NCI-H82 treated with DMSO at 0.1 percent for 48 hours (cell line): Measurements from ENCODE around the gene RPS6KA2.

Experiments used
- DNase-seq: peaks from one replicate; lab custom pipeline; 2025; ENCODE audit not compliant: unreplicated experiment; lab: John Stamatoyannopoulos, UW

RPS6KA2 gene

DNA sequence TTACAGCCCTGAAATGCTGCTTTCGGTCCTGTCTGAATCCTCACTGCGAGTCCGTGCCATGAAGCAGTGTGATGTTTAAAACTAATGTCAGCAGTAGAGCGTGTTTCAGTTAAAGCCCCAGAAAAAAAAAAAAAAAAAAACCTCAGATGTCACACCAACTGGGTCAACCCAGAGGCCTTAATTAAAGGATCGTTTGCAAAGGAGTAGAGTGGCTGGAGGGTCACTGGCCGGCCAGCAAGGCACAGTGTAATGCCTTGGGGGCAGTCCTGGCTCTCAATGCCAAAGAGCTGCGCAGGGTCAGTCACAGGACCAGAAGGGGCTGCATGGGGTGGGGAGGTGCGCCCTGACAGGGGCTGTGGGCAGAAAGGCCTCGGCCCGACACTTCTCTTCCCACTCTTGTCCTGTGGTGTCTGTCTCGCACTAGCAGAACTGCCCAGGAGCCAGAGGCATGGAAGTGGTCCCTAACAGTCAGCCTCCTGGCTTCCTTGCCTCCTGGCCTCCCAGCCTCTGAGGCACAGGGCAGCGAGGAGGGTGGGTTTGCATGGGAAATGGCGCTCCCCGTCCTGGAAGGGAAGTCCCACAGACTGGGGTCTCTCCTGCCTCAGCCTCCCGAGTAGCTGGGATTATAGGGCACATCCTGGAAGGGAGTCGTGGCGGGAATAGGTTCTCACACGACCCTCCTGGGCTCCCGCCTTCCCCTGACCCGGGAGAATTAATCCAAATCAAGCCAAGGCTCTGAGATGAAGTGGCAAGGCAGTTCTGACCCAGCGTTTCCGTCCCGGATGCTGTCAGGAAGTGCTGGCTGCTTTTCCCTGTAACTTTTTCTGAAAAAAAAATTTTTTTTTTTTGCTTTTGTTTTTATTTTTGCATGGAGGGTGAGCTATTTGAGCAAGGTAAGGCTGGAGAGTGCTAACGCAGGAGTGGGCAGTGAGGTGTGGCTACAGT is 190.6 kb downstream of the RPS6KA2 start:
- no peak for DNase-seq

GRCh38 chr6:166435574-166435973 is 191.5 kb downstream of the RPS6KA2 start:
- DNase-seq, result no peak

DNA sequence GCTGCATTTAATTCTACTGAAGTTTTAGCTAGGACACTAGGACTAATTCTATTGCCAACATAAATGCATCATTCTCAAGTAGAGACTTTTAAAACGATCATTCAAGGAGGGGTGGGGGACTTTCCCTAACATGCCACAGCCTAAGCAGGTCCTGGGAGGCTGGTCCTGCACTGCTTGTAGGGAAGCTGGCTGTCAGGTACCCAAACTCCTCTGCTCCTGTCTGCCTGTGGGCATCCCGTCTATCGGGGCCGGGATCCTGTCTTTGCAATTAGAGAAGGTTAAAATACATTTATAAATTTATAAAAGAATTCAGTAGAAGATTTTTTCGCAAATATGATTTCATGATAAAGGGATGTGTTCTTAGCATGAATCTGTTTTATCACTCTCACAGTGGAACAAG is 192.7 kb downstream of the RPS6KA2 start:
- no peak for DNase-seq

- peak; percentile 71 for DNase-seq
These were observed 194.0 kb downstream of the RPS6KA2 start for GRCh38 chr6:166433096-166433495.

DNA sequence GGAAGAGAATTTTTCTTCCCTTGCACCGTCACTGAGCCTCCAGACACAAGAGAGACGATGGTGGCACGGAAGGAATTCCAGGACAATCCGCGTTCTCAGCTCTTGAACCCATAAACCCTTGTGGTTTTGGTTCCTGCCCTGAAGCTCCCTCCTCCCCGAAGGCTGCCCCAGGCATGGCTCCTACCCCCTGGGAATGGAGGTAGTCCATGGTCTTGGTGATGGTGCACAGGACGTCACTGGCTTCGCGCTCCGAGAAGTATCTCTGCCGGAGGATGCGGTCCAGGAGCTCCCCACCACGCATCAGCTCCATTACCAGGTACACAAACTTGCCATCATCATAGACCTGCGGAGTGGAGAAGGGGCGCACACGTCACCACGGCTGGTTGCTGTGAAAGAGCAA is 196.8 kb downstream of the RPS6KA2 start:
- DNase-seq, result no peak

DNA sequence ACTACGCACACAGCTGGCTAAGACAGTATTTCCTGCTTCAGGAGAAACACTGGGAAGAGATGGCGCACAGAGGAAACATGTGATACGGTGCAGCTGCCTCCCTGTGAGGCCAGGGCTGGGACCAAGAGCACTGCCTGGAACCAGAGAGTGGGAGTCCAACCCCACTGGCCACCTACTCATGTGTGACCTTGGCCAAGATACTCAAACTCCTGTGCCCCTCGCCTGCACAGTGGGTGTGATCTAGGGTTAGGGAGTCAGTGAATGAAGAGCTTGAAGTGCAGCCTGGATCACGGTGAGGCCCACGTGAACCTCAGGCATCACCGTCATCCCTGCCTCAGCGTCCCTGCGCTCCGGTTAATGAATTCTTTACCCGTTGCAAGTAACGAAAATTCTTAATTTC is 202.6 kb downstream of the RPS6KA2 start:
- no peak for DNase-seq

DNA sequence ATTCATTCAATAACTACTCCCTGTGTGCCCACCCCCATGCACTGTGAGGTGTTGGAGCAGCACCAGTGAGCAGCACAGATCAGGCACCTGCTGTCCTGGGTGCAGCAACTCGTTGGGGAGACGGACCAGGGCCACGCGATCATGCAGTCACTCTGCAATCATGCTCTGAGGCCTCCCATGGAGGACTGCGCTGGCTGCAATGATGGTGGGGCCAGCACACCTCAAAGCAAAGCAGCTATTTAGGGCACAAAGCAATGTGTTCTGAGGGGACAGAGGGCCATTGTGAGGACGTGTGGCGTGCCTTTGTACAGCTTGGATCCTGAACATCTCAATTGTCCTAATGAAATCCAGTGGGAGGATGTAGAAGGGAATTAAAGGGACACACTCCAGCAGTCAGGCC is 203.3 kb downstream of the RPS6KA2 start:
- DNase-seq, result no peak

DNA sequence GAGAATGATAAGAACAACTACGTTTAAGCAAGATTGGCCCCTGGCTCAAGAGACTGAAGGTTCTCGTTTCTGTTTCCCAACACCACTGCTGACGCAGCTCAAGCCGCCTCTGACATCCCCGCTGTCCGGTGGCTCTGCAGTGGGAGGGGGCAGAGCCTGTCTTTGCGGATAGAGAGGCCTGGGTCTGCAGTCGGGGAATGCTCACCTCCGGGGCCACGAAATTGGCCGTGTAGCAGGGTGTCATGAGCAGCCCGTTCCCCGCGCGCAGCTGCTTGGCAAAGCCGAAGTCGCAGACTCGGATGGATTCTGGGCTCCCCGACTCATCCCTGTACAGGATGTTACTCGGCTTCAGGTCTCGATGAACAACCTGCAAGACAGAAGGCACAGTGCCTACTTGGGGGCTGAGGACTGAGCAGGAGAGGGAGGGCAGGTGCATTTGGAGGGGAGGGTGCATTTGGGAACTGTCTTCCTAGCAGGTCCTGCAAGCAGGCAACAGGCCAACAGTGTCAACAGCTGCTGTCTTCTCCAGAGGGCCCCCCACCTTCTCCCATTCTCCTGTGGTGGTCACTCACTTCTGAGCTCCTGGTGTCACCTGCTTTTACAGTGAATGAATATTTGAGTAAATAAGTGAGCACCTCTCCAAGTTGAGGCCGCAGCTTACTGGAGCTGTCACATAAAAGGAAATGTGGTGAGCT is 203.9 kb downstream of the RPS6KA2 start:
- DNase-seq, result no peak

GRCh38 chr6:166422201-166422940 is 204.7 kb downstream of the RPS6KA2 start:
- no peak for DNase-seq

DNA sequence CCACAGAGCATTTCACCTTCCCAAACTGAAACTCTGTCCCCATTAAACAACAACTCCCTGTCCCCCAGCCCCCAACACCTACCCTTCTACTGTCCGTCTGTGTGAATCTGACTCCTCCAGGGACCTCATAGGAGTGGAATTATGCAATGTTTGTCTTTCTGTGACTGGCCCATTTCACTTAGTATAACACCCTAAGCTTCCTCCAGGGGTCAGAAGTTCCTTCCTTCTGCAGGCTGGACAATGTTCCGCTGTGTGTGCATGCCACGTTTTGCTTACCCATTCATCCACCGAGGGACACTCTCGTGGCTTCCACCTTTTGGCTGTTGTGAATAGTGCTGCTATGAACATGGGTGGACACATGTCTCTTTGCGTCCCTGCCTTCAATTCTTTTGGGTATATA is 206.7 kb downstream of the RPS6KA2 start:
- no peak for DNase-seq

DNA sequence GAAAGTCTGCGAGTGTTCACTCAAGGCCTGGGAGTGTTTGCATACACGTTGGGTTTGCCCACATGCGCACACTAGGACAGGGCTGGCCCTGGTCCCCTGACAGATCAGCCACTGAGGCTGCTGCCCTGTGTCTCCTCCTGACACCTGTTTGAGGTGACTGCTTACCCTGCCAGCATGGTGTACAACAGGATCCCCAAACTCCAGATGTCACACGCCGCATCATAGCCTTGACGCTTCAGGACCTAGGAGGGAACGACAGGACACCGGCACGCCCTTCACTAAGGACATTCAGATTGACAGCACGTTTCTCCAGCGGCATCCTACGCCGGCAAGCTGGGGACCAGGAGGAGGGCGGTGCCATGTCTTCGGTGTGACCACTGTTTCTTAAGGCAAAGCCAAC is 207.3 kb downstream of the RPS6KA2 start:
- DNase-seq, result no peak

- no peak for DNase-seq
These were observed 207.8 kb downstream of the RPS6KA2 start for GRCh38 chr6:166419286-166419685.

DNA sequence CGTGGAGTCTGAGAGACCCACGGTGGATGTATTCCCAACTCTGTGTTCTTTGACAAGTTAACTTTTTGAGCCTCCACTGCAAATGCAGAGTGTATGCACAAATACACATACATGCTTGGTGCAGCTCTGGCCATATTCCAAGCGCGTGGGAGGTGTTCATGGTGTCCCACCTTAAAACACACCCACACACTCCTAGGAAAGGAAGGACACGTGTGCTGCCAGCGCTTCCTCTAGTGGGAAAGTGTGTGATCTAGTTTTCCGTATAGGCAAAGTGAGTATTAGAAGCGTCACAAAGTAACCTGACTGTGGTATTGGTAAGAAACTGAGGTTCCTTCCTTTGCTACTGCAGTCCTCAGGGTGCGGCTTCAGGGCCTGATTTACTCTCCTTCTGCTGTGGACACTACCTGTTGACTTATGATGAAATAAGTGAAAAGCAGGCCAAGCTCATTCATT is 208.3 kb downstream of the RPS6KA2 start:
- DNase-seq, result no peak

- peak; percentile 67 for DNase-seq
These were observed 209.8 kb downstream of the RPS6KA2 start for GRCh38 chr6:166417285-166417691.

- DNase-seq, result no peak
These were observed 211.2 kb downstream of the RPS6KA2 start for GRCh38 chr6:166415833-166416347.

- no peak for DNase-seq
These were observed 211.7 kb downstream of the RPS6KA2 start for GRCh38 chr6:166415306-166415705.

GRCh38 chr6:166413491-166413951 is 213.5 kb downstream of the RPS6KA2 start:
- DNase-seq, result no peak

DNA sequence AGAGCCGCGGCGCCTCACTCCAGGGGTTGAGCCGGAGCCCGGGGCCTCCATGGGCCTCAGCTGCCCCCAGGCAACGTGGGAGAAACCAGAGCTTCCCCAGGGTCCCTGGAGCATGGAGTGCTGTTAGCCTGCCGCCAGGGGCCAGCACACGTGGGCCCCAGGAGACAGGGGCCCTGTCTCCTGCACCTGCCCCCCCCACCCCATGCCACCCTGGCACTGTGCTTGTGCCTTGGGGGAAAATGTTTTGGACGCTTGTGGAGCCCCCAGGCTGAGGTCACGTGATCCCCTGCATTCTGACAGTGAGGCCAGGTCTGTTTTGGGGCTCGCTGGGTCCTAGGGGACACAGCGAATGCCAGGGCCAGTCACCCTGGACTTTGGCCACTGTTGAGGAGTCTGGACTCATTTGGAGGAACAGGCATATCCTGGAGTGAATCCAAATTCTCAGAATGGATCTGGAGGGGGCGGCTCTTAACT is 214.1 kb downstream of the RPS6KA2 start:
- DNase-seq, result no peak

- no peak for DNase-seq
These were observed 214.7 kb downstream of the RPS6KA2 start for GRCh38 chr6:166412156-166412910.

GRCh38 chr6:166411721-166412151 is 215.3 kb downstream of the RPS6KA2 start:
- no peak for DNase-seq
